ENCODE results near the gene CTTNBP2.

The CTTNBP2 gene

DNA sequence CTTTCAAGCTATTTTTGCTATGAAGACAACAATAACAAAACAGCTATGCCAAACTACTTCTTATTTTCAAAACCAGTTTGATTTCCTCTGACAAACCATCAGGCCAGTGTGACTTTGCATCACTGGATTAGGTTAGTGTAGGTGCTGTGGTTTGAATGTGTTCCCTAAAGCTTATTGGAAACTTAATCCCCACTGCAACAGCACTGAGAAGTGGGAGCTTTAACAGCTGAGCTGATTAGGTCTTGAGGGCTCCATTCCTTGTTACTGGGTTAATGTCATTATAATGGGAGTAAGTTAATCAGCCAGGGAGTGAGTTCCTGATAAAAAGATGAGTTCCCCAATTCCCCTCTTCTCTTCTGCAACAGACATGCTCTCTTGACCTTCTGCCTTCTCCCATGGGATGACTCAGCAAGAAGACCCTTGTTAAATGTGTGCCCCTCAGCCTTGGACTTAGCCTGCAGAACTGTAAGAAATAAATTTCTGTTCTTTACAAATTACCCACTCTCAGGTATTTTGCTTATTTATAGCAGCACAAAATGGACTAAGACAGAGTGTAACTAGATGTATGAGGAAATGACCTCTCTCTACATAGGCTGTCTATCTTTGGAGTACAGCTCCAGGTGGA lies 186.8 kb downstream of the CTTNBP2 start:
- no peak overlapping the region for H3K27ac ChIP-seq (ENCODE audit: low read depth, low read length)

DNA sequence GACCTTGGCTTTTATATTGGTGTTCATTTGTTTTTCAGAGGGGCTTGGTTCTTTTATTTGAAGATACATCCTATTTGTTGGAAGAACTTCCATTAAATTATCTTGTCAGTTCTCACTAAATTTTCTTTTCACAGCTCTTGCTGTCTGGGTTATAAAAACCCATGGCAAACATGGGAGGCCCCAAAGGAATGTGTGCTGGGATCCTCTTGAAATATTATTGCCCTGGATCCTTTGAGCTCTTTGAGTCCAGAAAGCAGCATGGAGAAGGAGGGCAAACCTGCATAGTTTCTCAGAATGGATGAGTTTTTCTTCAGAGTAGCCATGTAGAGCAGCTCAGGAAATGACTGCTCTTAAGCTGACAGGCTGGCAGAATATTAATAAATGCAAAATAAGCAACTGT lies 187.4 kb downstream of the CTTNBP2 start:
- Histone ChIP-seq H3K27me3 (ENCODE audit: insufficient read depth, low read length) (no peaks in the 10 kb centered on the region), H3K4me3 (ENCODE audit: low read length) (no peak overlapping the region), H3K27ac (ENCODE audit: low read depth, low read length) (no peak overlapping the region), H3K36me3 (ENCODE audit: insufficient read depth, low read length) (no peaks in the 10 kb centered on the region), H3K9ac (ENCODE audit: low read depth, low read length) (no peak overlapping the region), H3K9me3 (ENCODE audit: insufficient read depth, low read depth, low read length) (no peaks in the 10 kb centered on the region), H3K4me1 (ENCODE audit: insufficient read depth, low read length) (peaks cover 17% of the 10 kb centered on the region)

More for the DNA sequence above, 186.8 kb downstream of the CTTNBP2 start:
- Histone ChIP-seq H3K27me3 (ENCODE audit: insufficient read depth, low read length) (no peaks in the 10 kb centered on the region), H3K36me3 (ENCODE audit: insufficient read depth, low read length) (no peaks in the 10 kb centered on the region), H3K9ac (ENCODE audit: low read depth, low read length) (no peak overlapping the region), H3K4me3 (ENCODE audit: low read length) (no peak overlapping the region), H3K4me1 (ENCODE audit: insufficient read depth, low read length) (peaks cover 17% of the 10 kb centered on the region), H3K9me3 (ENCODE audit: insufficient read depth, low read depth, low read length) (no peaks in the 10 kb centered on the region)

DNA sequence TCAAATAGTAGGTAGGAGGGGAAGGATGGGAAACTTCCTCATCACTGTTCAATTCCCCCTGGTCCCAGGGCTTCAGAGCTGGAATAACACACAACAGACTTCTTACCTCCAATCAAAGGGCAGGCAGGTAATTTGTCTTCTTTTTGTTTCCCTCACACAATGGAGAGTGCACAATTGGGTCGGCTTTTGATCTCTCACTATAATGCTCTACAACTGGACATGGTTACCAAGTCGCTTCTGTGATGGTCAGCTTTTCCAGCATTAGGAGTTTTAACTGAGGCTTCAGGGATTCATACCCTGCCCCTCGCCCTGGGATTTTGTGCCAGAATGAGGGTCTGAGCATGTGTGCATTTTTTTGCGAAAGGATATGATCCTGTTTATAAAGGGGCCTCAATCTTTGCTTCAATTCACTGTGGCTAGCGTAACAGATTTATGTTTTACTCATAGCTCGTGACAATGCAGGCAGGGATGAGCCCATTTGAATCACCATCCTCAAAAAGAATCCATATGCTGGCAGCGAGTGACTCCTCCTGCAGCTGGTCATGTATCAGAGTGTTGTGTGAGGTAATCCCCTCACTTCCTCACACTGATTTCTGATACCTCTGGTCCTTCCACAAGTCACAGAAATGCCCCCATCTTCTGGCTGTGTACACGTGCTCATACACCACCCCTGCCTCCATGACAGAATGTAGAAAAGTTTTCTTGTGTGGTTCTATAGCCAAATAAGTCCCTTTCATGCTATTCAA lies 189.6 kb downstream of the CTTNBP2 start:
- Histone ChIP-seq H3K9me3 (ENCODE audit: insufficient read depth, low read depth, low read length) (no peaks in the 10 kb centered on the region), H3K9ac (ENCODE audit: low read depth, low read length) (no peak overlapping the region), H3K4me3 (ENCODE audit: low read length) (no peak overlapping the region), H3K27me3 (ENCODE audit: insufficient read depth, low read length) (no peaks in the 10 kb centered on the region), H3K27ac (ENCODE audit: low read depth, low read length) (no peak overlapping the region), H3K36me3 (ENCODE audit: insufficient read depth, low read length) (no peaks in the 10 kb centered on the region), H3K4me1 (ENCODE audit: insufficient read depth, low read length) (peaks cover 17% of the 10 kb centered on the region)
- 96% methylated on average over 7 of the region's 8 CpGs for WGBS

DNA sequence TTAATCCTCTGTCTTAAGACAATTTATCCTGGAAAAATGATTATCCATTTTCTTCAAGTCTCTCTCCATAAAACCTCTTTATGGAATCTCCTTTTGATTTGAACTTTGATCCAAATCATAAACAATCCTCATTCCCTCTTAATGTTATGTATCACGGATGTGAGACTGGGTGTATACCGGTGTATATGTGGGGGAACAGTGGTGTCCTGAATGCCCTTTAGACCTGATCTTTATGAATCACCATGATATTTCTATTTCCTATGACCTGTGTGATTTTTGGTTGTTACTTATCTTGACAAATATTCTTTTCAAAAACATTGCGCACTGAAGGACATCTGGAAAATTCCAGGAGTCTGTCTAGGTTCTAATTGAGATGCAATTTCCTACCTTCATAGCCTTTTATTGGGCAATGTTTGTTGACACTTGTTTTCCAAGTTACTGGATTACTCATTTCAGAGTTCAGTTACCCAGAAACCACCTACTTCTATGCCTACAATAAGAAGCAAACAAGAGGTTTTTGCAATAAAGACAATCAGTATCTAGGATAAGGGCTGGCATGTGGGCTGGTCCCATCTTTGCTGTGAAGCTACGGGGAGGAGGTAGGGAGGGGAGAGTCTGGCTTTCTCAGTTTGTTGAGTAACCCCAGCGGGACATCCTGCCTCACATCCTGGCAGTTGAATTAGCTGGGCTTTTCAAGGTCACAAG lies 190.4 kb downstream of the CTTNBP2 start:
- H3K36me3 ChIP-seq (ENCODE audit: insufficient read depth, low read length): no peaks in the 10 kb centered on the region
- no peak overlapping the region for H3K27ac ChIP-seq (ENCODE audit: low read depth, low read length)
- no peaks in the 10 kb centered on the region for H3K27me3 ChIP-seq (ENCODE audit: insufficient read depth, low read length)
- no peaks in the 10 kb centered on the region for H3K9me3 ChIP-seq (ENCODE audit: insufficient read depth, low read depth, low read length)
- no peak overlapping the region for H3K4me3 ChIP-seq (ENCODE audit: low read length)
- WGBS: 58% methylated on average over 3 of the region's 5 CpGs
- no peak overlapping the region for H3K9ac ChIP-seq (ENCODE audit: low read depth, low read length)
- peaks cover 17% of the 10 kb centered on the region for H3K4me1 ChIP-seq (ENCODE audit: insufficient read depth, low read length)

DNA sequence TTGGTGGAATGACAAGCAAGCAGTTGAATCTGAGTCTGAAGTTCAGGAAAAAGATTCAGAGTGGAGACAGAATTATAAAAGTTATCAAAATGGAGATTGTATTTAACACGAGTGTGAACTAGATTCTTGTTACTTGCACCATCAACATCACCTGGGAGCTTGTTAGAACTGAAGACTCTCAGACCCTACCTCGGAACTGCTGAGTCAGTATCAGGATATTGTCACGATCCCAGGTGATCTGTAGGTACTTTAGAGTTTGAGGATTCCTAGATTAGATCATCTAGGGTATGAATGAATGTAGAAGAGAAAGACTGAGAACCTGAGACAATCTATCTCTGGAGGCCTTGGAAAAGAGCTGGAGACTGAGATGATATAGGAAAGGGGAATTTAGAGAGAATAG lies 194.1 kb downstream of the CTTNBP2 start:
- H3K27ac ChIP-seq (ENCODE audit: low read depth, low read length): no peak overlapping the region
- 93% methylated on average over 3 of the region's 3 CpGs for WGBS
- H3K27me3 ChIP-seq (ENCODE audit: insufficient read depth, low read length): no peaks in the 10 kb centered on the region
- peaks cover 35% of the 10 kb centered on the region for H3K4me1 ChIP-seq (ENCODE audit: insufficient read depth, low read length)
- H3K4me3 ChIP-seq (ENCODE audit: low read length): no peak overlapping the region
- H3K9ac ChIP-seq (ENCODE audit: low read depth, low read length): no peak overlapping the region
- H3K36me3 ChIP-seq (ENCODE audit: insufficient read depth, low read length): no peaks in the 10 kb centered on the region
- no peaks in the 10 kb centered on the region for H3K9me3 ChIP-seq (ENCODE audit: insufficient read depth, low read depth, low read length)

DNA sequence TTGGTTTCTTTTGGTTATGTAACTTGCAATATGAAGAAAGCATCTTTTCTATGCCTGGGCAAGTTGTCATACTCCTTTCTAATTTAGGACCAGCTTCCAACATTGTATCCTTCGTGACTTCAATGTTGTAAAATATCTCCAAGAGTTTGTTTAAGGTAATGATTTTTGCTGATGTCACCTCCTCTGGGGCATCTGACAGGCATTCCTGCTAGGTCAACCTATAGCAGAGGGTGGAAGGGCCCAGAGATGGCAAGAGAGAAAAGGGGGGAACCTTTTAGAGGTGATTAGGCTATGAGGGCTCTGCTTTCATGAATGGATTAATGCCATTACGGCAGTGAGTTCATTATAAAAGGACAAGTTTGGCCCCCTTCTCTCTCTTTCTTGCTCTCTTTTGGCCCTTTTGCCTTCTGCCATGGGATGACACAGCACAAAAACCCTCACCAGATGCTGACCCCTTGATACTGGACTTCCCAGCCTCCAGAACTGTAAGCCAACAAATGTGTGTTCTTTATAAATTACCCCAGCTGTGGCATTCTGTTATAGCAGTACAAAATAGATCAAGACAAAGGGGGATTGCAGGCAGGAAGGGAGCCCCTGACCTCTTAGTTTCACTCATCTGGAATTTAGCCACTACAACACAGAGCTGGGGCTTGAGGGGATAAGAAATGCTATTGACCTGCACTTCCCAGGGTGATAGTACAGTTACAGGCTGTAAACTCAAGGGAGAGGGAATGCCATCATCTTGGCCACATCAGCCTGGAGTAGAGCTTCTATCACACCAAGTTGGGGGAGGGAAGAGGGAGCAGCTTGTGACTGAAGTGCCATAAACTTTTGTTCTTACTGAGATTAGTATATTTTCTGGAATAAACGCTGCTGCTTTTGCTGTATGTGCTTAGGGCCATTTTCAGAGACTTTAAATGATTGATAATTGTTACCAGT lies 197.5 kb downstream of the CTTNBP2 start:
- H3K9me3 ChIP-seq (ENCODE audit: insufficient read depth, low read depth, low read length): no peaks in the 10 kb centered on the region
- no peak overlapping the region for H3K4me3 ChIP-seq (ENCODE audit: low read length)
- H3K4me1 ChIP-seq (ENCODE audit: insufficient read depth, low read length): peaks cover 48% of the 10 kb centered on the region
- peak overlapping the region; percentile 72; the same call in 1 of the 2 replicates for H3K27ac ChIP-seq (ENCODE audit: low read depth, low read length)
- H3K27me3 ChIP-seq (ENCODE audit: insufficient read depth, low read length): no peaks in the 10 kb centered on the region
- H3K9ac ChIP-seq (ENCODE audit: low read depth, low read length): no peak overlapping the region
- no peaks in the 10 kb centered on the region for H3K36me3 ChIP-seq (ENCODE audit: insufficient read depth, low read length)
- 69% methylated on average over 3 of the region's 3 CpGs for WGBS

DNA sequence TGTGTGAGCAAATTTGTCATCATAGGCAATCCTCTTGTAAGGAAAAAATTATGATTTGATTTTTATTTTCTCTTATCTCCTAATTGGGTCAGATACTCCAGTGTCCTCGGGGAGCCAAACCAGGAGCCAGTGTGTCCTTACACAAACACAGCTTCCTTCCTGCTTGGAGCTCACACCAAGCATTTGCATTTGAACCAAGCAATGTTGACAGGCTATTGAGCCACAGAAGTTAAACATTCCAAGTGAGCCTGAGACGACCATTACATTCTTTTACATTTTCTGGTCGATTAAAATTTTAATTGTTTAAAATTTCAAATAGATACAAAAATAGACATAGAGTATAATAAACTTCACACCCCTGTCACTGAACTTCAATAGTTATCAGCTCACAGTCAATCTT lies 198.6 kb downstream of the CTTNBP2 start:
- H3K9me3 ChIP-seq (ENCODE audit: insufficient read depth, low read depth, low read length): no peaks in the 10 kb centered on the region
- 2% methylated on average over 2 of the region's 3 CpGs for WGBS
- H3K36me3 ChIP-seq (ENCODE audit: insufficient read depth, low read length): no peaks in the 10 kb centered on the region
- peak overlapping the region; percentile 72; the same call in 1 of the 2 replicates for H3K27ac ChIP-seq (ENCODE audit: low read depth, low read length)
- no peaks in the 10 kb centered on the region for H3K27me3 ChIP-seq (ENCODE audit: insufficient read depth, low read length)
- no peak overlapping the region; the same call in 1 of the 2 replicates for H3K9ac ChIP-seq (ENCODE audit: low read depth, low read length)
- no peak overlapping the region for H3K4me3 ChIP-seq (ENCODE audit: low read length)
- H3K4me1 ChIP-seq (ENCODE audit: insufficient read depth, low read length): peaks cover 51% of the 10 kb centered on the region

DNA sequence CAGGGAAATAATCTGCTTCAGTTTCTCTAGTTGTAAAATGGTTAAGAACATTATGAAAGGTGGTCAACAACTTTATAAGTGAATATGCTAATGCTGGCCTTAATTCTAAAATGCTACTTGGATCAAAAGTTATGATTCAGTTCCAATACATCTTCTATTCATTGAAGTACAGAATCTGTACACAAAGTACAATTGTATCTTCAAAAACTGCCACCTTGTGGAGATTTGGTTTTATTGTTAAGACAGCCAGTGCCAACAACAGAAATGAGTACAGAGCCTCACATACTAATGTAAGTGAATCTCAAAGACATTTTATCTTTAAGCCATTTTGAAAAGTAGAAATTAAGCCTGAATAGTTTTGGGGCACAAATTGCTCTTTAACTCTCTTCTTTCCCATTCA lies 199.4 kb downstream of the CTTNBP2 start:
- Histone ChIP-seq H3K4me3 (ENCODE audit: low read length) (peak overlapping the region; percentile 3), H3K9ac (ENCODE audit: low read depth, low read length) (no peak overlapping the region), H3K27ac (ENCODE audit: low read depth, low read length) (peak overlapping the region; percentile 31; the same call in 1 of the 2 replicates), H3K9me3 (ENCODE audit: insufficient read depth, low read depth, low read length) (no peaks in the 10 kb centered on the region), H3K36me3 (ENCODE audit: insufficient read depth, low read length) (no peaks in the 10 kb centered on the region), H3K27me3 (ENCODE audit: insufficient read depth, low read length) (no peaks in the 10 kb centered on the region), H3K4me1 (ENCODE audit: insufficient read depth, low read length) (peaks cover 51% of the 10 kb centered on the region)

DNA sequence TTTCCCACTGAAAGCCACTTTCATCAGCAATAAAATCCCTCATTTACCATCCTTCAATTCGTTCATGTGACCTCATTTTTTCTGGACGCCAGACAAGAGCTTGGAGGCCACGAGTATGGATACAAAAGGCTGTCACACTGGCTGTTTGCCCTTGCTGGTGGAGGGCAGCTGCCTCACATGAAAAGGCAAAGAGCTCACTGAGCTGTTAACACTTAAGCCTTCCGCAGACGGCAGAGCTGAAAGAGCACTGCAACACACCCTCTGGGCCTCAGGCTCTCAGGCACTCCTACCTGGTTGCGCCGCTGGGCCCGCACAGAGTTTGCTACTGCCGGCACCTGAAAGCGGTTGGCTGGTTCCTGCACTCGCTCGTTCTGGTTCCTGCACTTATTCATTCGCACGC lies 199.9 kb downstream of the CTTNBP2 start:
- Histone ChIP-seq H3K4me3 (ENCODE audit: low read length) (peak overlapping the region; percentile 3), H3K27ac (ENCODE audit: low read depth, low read length) (peak overlapping the region; percentile 31; the same call in 1 of the 2 replicates), H3K9ac (ENCODE audit: low read depth, low read length) (no peak overlapping the region)

DNA sequence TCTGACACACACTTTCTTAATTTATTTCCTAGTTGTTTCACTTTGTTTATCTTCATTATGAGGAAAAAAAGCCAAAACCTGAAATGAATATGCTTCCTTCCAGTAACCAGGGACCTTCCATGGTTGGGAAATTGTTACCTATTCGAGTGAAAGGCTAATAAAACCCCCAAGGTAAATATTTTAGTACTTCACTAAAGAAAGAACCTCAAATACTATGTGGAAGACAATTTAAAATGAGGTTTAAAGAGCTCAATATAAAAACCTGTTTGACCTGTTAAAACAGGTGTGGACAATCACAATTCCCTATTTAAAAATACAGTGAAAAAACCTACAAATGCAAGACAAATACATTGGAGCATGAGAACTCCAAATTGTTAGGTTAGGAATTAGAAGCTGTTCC lies 200.8 kb downstream of the CTTNBP2 start:
- Histone ChIP-seq H3K36me3 (ENCODE audit: insufficient read depth, low read length) (no peaks in the 10 kb centered on the region), H3K27ac (ENCODE audit: low read depth, low read length) (no peak overlapping the region), H3K27me3 (ENCODE audit: insufficient read depth, low read length) (no peaks in the 10 kb centered on the region), H3K4me1 (ENCODE audit: insufficient read depth, low read length) (peaks cover 51% of the 10 kb centered on the region), H3K9me3 (ENCODE audit: insufficient read depth, low read depth, low read length) (no peaks in the 10 kb centered on the region), H3K9ac (ENCODE audit: low read depth, low read length) (no peak overlapping the region), H3K4me3 (ENCODE audit: low read length) (no peak overlapping the region)
- WGBS: no CpG with 5 or more reads among the region's 1 CpG

More for the DNA sequence above, 199.9 kb downstream of the CTTNBP2 start:
- H3K4me1 ChIP-seq (ENCODE audit: insufficient read depth, low read length): peaks cover 51% of the 10 kb centered on the region
- WGBS: 35% methylated on average over 14 of the region's 14 CpGs
- H3K9me3 ChIP-seq (ENCODE audit: insufficient read depth, low read depth, low read length): no peaks in the 10 kb centered on the region
- H3K27me3 ChIP-seq (ENCODE audit: insufficient read depth, low read length): no peaks in the 10 kb centered on the region
- no peaks in the 10 kb centered on the region for H3K36me3 ChIP-seq (ENCODE audit: insufficient read depth, low read length)

Data from HUES64 (cell line).